Liver (tissue), 3 donors: Measurements from ENCODE around the gene TMEM106B.

Experiments used
- FOXA1 ChIP-seq: IDR thresholded peaks from 2 replicates; pipeline ENCODE4 v1.6.1; 2016; ENCODE audit warnings: antibody characterized with exemption
- JUND ChIP-seq, 2 donors: IDR thresholded peaks; 2 replicates each; pipeline ENCODE4 v1.6.1; 2016; ENCODE audit warnings: antibody characterized with exemption in 2 of 2
- RAD21 ChIP-seq, 2 donors: IDR thresholded peaks; 2 replicates each; pipeline ENCODE4 v1.6.1; 2016; ENCODE audit warnings: antibody characterized with exemption in 2 of 2, mild to moderate bottlenecking in 2 of 2
- SP1 ChIP-seq: IDR thresholded peaks from 2 replicates; pipeline ENCODE4 v1.6.1; 2018; ENCODE audit warnings: antibody characterized with exemption, mild to moderate bottlenecking
- TAF1 ChIP-seq: conservative IDR thresholded peaks from 2 replicates; pipeline ENCODE4 v1.6.1; 2016; ENCODE audit warnings: antibody characterized with exemption, mild to moderate bottlenecking
- YY1 ChIP-seq: IDR thresholded peaks from 2 replicates; pipeline ENCODE4 v1.6.1; 2016; ENCODE audit warnings: antibody characterized with exemption, mild to moderate bottlenecking
- TF ChIP-seq, protein P1 (sequence below): fragments of 150-350 bp; IDR thresholded peaks from 2 replicates; pipeline ENCODE4 v1.5.1; 2017; ENCODE audit warnings: improper control_type of control experiment, low read depth, low read length; ENCODE audit not compliant: missing input control
- TF ChIP-seq, protein P2 (sequence below): IDR thresholded peaks from 2 replicates; pipeline ENCODE4 v1.6.1; 2016; ENCODE audit warnings: antibody characterized with exemption
- TF ChIP-seq, protein P3 (sequence below): IDR thresholded peaks from 2 replicates; pipeline ENCODE4 v1.6.1; 2016; ENCODE audit warnings: antibody characterized with exemption, mild to moderate bottlenecking
- TF ChIP-seq, protein P4 (sequence below): IDR thresholded peaks from 2 replicates; pipeline ENCODE4 v1.6.1; 2016; ENCODE audit warnings: antibody characterized with exemption
- donor health status: healthy.
- donor health status: healthy.

DNA sequence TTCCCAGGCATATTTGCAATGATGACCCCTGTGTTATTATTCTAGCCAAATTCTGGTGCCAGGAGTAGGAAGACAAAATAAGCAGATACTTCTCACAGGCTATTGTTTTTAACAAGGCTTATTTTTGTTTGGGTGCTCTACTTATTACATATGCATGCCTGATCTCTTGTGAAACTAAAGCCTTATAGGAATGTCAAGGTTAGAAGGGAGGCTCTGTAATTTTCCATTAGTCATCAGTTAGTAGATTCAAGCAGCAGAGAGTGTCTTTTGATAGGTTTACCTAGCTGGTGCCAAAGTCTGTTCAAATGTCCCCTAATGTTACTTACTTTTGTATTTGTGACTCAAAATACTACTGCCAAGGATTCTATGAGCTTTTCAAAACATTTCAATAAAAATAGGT is 11.7 kb upstream of the TMEM106B start:
- TF ChIP-seq, protein P1, sequence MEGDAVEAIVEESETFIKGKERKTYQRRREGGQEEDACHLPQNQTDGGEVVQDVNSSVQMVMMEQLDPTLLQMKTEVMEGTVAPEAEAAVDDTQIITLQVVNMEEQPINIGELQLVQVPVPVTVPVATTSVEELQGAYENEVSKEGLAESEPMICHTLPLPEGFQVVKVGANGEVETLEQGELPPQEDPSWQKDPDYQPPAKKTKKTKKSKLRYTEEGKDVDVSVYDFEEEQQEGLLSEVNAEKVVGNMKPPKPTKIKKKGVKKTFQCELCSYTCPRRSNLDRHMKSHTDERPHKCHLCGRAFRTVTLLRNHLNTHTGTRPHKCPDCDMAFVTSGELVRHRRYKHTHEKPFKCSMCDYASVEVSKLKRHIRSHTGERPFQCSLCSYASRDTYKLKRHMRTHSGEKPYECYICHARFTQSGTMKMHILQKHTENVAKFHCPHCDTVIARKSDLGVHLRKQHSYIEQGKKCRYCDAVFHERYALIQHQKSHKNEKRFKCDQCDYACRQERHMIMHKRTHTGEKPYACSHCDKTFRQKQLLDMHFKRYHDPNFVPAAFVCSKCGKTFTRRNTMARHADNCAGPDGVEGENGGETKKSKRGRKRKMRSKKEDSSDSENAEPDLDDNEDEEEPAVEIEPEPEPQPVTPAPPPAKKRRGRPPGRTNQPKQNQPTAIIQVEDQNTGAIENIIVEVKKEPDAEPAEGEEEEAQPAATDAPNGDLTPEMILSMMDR, result no peak
- TF ChIP-seq, protein P2, sequence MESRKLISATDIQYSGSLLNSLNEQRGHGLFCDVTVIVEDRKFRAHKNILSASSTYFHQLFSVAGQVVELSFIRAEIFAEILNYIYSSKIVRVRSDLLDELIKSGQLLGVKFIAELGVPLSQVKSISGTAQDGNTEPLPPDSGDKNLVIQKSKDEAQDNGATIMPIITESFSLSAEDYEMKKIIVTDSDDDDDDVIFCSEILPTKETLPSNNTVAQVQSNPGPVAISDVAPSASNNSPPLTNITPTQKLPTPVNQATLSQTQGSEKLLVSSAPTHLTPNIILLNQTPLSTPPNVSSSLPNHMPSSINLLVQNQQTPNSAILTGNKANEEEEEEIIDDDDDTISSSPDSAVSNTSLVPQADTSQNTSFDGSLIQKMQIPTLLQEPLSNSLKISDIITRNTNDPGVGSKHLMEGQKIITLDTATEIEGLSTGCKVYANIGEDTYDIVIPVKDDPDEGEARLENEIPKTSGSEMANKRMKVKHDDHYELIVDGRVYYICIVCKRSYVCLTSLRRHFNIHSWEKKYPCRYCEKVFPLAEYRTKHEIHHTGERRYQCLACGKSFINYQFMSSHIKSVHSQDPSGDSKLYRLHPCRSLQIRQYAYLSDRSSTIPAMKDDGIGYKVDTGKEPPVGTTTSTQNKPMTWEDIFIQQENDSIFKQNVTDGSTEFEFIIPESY, result no peak
- no peak for TF ChIP-seq TAF1
- no peak for TF ChIP-seq FOXA1
- no peak for TF ChIP-seq RAD21 (IDR thresholded peaks at IDR 0.05)
- TF ChIP-seq, protein P3, sequence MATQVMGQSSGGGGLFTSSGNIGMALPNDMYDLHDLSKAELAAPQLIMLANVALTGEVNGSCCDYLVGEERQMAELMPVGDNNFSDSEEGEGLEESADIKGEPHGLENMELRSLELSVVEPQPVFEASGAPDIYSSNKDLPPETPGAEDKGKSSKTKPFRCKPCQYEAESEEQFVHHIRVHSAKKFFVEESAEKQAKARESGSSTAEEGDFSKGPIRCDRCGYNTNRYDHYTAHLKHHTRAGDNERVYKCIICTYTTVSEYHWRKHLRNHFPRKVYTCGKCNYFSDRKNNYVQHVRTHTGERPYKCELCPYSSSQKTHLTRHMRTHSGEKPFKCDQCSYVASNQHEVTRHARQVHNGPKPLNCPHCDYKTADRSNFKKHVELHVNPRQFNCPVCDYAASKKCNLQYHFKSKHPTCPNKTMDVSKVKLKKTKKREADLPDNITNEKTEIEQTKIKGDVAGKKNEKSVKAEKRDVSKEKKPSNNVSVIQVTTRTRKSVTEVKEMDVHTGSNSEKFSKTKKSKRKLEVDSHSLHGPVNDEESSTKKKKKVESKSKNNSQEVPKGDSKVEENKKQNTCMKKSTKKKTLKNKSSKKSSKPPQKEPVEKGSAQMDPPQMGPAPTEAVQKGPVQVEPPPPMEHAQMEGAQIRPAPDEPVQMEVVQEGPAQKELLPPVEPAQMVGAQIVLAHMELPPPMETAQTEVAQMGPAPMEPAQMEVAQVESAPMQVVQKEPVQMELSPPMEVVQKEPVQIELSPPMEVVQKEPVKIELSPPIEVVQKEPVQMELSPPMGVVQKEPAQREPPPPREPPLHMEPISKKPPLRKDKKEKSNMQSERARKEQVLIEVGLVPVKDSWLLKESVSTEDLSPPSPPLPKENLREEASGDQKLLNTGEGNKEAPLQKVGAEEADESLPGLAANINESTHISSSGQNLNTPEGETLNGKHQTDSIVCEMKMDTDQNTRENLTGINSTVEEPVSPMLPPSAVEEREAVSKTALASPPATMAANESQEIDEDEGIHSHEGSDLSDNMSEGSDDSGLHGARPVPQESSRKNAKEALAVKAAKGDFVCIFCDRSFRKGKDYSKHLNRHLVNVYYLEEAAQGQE, result no peak
- TF ChIP-seq SP1, result no peak
- TF ChIP-seq YY1, result no peak
- TF ChIP-seq, protein P4, sequence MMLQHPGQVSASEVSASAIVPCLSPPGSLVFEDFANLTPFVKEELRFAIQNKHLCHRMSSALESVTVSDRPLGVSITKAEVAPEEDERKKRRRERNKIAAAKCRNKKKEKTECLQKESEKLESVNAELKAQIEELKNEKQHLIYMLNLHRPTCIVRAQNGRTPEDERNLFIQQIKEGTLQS, result no peak
- TF ChIP-seq JUND (IDR thresholded peaks at IDR 0.05), result no peak
